ENCODE measurements around the gene DNER. TPM values are rescaled to one million over a fixed set of nuclear protein-coding genes. Genes with fewer than 3 reads are reported as not detected.

The DNER gene
- total and polyA plus RNA-seq, 2 experiments from 2014 or later = not detected

- H3K9me3 ChIP-seq (ENCODE audit: low read depth) = no peaks in the 10 kb centered on the region
- no peak for DNase-seq (ENCODE audit: low read depth in 1 of 2, low spot score in 1 of 2)
- H3K27ac ChIP-seq = no peak overlapping the region
- H3K4me3 ChIP-seq = no peak overlapping the region
- TF ChIP-seq CTCF (IDR thresholded peaks at IDR 0.05; ENCODE audit: low read depth, low read length) = no peak
- H3K27me3 ChIP-seq = no peaks in the 10 kb centered on the region
- H3K4me1 ChIP-seq (ENCODE audit: low read depth) = no peaks in the 10 kb centered on the region
- H3K36me3 ChIP-seq = no peaks in the 10 kb centered on the region
These were observed 151.0 kb downstream of the DNER start for GRCh38 chr2:229563388-229563787.

GRCh38 chr2:229562472-229563127 lies 151.8 kb downstream of the DNER start:
- no peak for DNase-seq (ENCODE audit: low read depth in 1 of 2, low spot score in 1 of 2)
- Histone ChIP-seq H3K4me3 (no peak overlapping the region), H3K27me3 (no peaks in the 10 kb centered on the region), H3K27ac (no peak overlapping the region), H3K9me3 (ENCODE audit: low read depth) (no peaks in the 10 kb centered on the region), H3K36me3 (no peaks in the 10 kb centered on the region), H3K4me1 (ENCODE audit: low read depth) (no peaks in the 10 kb centered on the region)
- TF ChIP-seq CTCF (IDR thresholded peaks at IDR 0.05; ENCODE audit: low read depth, low read length) = no peak

GRCh38 chr2:229559986-229560385 lies 154.4 kb downstream of the DNER start:
- TF ChIP-seq CTCF (IDR thresholded peaks at IDR 0.05; ENCODE audit: low read depth, low read length) = no peak
- Histone ChIP-seq H3K9me3 (ENCODE audit: low read depth) (no peaks in the 10 kb centered on the region), H3K36me3 (no peaks in the 10 kb centered on the region), H3K4me1 (ENCODE audit: low read depth) (no peaks in the 10 kb centered on the region), H3K27ac (no peak overlapping the region), H3K27me3 (no peaks in the 10 kb centered on the region), H3K4me3 (no peak overlapping the region)
- no peak for DNase-seq (ENCODE audit: low read depth in 1 of 2, low spot score in 1 of 2)

GRCh38 chr2:229553091-229553490 lies 161.3 kb downstream of the DNER start:
- peak in 1 of 2 donors; percentile 21 for DNase-seq (ENCODE audit: low read depth in 1 of 2, low spot score in 1 of 2)
- H3K27me3 ChIP-seq = no peaks in the 10 kb centered on the region
- no peaks in the 10 kb centered on the region for H3K36me3 ChIP-seq

GRCh38 chr2:229543176-229543873 lies 171.0 kb downstream of the DNER start:
- no peaks in the 10 kb centered on the region for H3K9me3 ChIP-seq (ENCODE audit: low read depth)
- no peak overlapping the region for H3K4me3 ChIP-seq
- no peak overlapping the region for H3K27ac ChIP-seq
- H3K27me3 ChIP-seq = no peaks in the 10 kb centered on the region
- H3K4me1 ChIP-seq (ENCODE audit: low read depth) = no peaks in the 10 kb centered on the region
- no peak for DNase-seq (ENCODE audit: low read depth in 1 of 2, low spot score in 1 of 2)
- TF ChIP-seq CTCF (IDR thresholded peaks at IDR 0.05; ENCODE audit: low read depth, low read length) = no peak
- H3K36me3 ChIP-seq = no peaks in the 10 kb centered on the region

More at GRCh38 chr2:229553091-229553490, 161.3 kb downstream of the DNER start:
- no peak for TF ChIP-seq CTCF (IDR thresholded peaks at IDR 0.05; ENCODE audit: low read depth, low read length)
- no peak overlapping the region for H3K27ac ChIP-seq
- no peaks in the 10 kb centered on the region for H3K9me3 ChIP-seq (ENCODE audit: low read depth)
- no peak overlapping the region for H3K4me3 ChIP-seq
- H3K4me1 ChIP-seq (ENCODE audit: low read depth) = no peaks in the 10 kb centered on the region

All from cardiac muscle cell (in vitro differentiated cells and primary cell).